ENCODE measurements around the gene ZFC3H1.

GRCh38 chr12:71685914-71686657 is 22.4 kb upstream of the ZFC3H1 start, which contains the start of gene TMEM19:
- TF ChIP-seq CTCF (IDR thresholded peaks at IDR 0.05; ENCODE audit: control extremely low read depth in 1 of 3, insufficient read depth in 1 of 3, low read depth in 1 of 3, low read length in 3 of 3): peak; percentile 1 to 20 (median 6); a peak in 3 of 4 replicates
- no peak for TF ChIP-seq SIX5 (IDR thresholded peaks at IDR 0.05; ENCODE audit: low read depth, low read length)
- no peak for TF ChIP-seq EZH2 (IDR thresholded peaks at IDR 0.05; ENCODE audit: low read depth, low read length, severe bottlenecking)
- 0 out of 2 replicates have a peak, but pooled peaks have one; percentile 22 for TF ChIP-seq ATF3 (IDR thresholded peaks at IDR 0.05; ENCODE audit: insufficient read depth, low read depth, low read length)
- peak; percentile 85 for TF ChIP-seq TAF1 (IDR thresholded peaks at IDR 0.05; ENCODE audit: low read depth, low read length)
- TF ChIP-seq CEBPB (IDR thresholded peaks at IDR 0.05; ENCODE audit: low read depth, low read length): no peak
- TF ChIP-seq POLR2A (IDR thresholded peaks at IDR 0.05; ENCODE audit: control extremely low read depth in 1 of 2, low read depth in 2 of 2, low read length in 2 of 2): peak; percentile 74 to 90
- TF ChIP-seq CHD2 (IDR thresholded peaks at IDR 0.05; ENCODE audit: low read length): no peak
- no peak for TF ChIP-seq RFX5 (IDR thresholded peaks at IDR 0.05; ENCODE audit: borderline replicate concordance, low read depth, low read length)
- no peak for TF ChIP-seq JUND (IDR thresholded peaks at IDR 0.05; ENCODE audit: low read length)
- TF ChIP-seq USF2 (IDR thresholded peaks at IDR 0.05; ENCODE audit: low read length): peak; percentile 76; the same call in 1 of the 2 replicates
- no peak for TF ChIP-seq KDM1A (IDR thresholded peaks at IDR 0.05; ENCODE audit: borderline replicate concordance, low read length)

Measured in H1 (cell line).